Osteoblast (primary cell): Measurements from ENCODE around the gene FAM186B. TPM values are rescaled to one million over a fixed set of nuclear protein-coding genes. Genes with fewer than 3 reads are reported as not detected.

Source experiments
- DNase-seq: peaks from one replicate; pipeline ENCODE4 v3.0.0; 2011; ENCODE audit warnings: low spot score, mixed read lengths; ENCODE audit not compliant: insufficient read length; ENCODE audit errors: missing footprints
- H2AFZ ChIP-seq: 2 replicates; pipeline ENCODE4 v1.6.0; 2011; ENCODE audit warnings: mild to moderate bottlenecking, low read length
- H3K27ac ChIP-seq: 2 replicates; pipeline ENCODE4 v1.5.1; 2011; ENCODE audit warnings: mild to moderate bottlenecking, low read depth, low read length, moderate library complexity
- H3K27me3 ChIP-seq: 2 replicates; pipeline ENCODE4 v1.6.0; 2012; ENCODE audit warnings: mild to moderate bottlenecking, control low read depth, inconsistent platforms, low read length, moderate library complexity; ENCODE audit not compliant: insufficient read depth
- H3K36me3 ChIP-seq: 2 replicates; pipeline ENCODE4 v1.5.1; 2011; ENCODE audit warnings: mild to moderate bottlenecking, low read length, control low read depth, moderate library complexity; ENCODE audit not compliant: insufficient read depth
- H3K4me1 ChIP-seq: 2 replicates; pipeline ENCODE4 v1.5.1; 2011; ENCODE audit warnings: mild to moderate bottlenecking, low read length, control low read depth, moderate library complexity; ENCODE audit not compliant: insufficient read depth
- H3K4me2 ChIP-seq: 2 replicates; pipeline ENCODE4 v1.6.0; 2011; ENCODE audit warnings: mild to moderate bottlenecking, low read length; ENCODE audit not compliant: insufficient read depth
- H3K4me3 ChIP-seq: fragments of 200-600 bp; sonication (generic); 3 replicates; pipeline ENCODE4 v1.5.1; 2012; ENCODE audit warnings: mild to moderate bottlenecking, low read length, inconsistent platforms; ENCODE audit not compliant: insufficient read depth
- H3K79me2 ChIP-seq: 2 replicates; pipeline ENCODE4 v1.6.0; 2012; ENCODE audit warnings: mild to moderate bottlenecking, low read length, control low read depth, inconsistent platforms; ENCODE audit not compliant: insufficient read depth
- H3K9me3 ChIP-seq: 2 replicates; pipeline ENCODE4 v1.5.1; 2011; ENCODE audit warnings: low read depth, low read length, control low read depth
- H4K20me1 ChIP-seq: 2 replicates; pipeline ENCODE4 v1.6.0; 2012; ENCODE audit warnings: mild to moderate bottlenecking, low read length, control low read depth; ENCODE audit not compliant: insufficient read depth
- total RNA-seq: library from RNA; depleted of rRNA; stranded (reverse); fragments of >200 nt; gene quantifications from 2 replicates; pipeline ENCODE4 v1.2.3, GENCODE V29; 2012
- TF ChIP-seq, protein P1 (sequence below): IDR thresholded peaks from 2 replicates; pipeline ENCODE4 v1.5.1; 2011; ENCODE audit warnings: mild to moderate bottlenecking, low read depth, low read length, moderate library complexity; ENCODE audit errors: extremely low read depth

The FAM186B gene
- total RNA-seq, 1 donor: 0.72 TPM

GRCh38 chr12:49547090-49547690 is 58.2 kb downstream of the FAM186B start:
- Histone ChIP-seq H3K4me1 (peaks cover 5% of the 10 kb centered on the region), H3K9me3 (no peaks in the 10 kb centered on the region), H3K79me2 (no peaks in the 10 kb centered on the region), H3K4me2 (no peak overlapping the region), H3K27me3 (peaks cover 56% of the 10 kb centered on the region), H2AFZ (no peak overlapping the region), H4K20me1 (no peaks in the 10 kb centered on the region), H3K27ac (no peak overlapping the region), H3K36me3 (no peaks in the 10 kb centered on the region), H3K4me3 (no peak overlapping the region)
- DNase-seq: peak; percentile 79
- TF ChIP-seq, protein P1, sequence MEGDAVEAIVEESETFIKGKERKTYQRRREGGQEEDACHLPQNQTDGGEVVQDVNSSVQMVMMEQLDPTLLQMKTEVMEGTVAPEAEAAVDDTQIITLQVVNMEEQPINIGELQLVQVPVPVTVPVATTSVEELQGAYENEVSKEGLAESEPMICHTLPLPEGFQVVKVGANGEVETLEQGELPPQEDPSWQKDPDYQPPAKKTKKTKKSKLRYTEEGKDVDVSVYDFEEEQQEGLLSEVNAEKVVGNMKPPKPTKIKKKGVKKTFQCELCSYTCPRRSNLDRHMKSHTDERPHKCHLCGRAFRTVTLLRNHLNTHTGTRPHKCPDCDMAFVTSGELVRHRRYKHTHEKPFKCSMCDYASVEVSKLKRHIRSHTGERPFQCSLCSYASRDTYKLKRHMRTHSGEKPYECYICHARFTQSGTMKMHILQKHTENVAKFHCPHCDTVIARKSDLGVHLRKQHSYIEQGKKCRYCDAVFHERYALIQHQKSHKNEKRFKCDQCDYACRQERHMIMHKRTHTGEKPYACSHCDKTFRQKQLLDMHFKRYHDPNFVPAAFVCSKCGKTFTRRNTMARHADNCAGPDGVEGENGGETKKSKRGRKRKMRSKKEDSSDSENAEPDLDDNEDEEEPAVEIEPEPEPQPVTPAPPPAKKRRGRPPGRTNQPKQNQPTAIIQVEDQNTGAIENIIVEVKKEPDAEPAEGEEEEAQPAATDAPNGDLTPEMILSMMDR: no peak

DNA sequence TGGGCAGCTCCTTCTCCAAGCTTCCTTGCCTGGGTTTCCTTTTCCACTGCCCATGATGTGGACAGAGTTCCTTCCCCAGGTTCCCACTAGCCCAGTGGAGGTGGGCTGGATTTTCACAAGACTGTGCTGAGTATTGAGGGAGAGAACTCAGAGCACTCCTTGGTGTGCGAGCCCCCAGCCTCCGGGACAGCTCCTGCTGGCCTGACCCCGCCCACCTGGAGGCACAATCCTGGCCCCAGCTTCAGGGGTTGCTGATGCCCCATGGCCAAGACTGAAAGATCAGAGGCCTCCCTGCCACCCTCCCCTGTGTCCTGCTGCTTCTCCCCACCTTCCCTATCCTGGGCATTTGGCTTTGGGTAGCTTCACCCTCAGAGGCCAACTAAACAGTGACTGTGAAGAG is 59.0 kb downstream of the FAM186B start:
- no peak overlapping the region for H3K4me3 ChIP-seq
- H3K27me3 ChIP-seq: peaks cover 49% of the 10 kb centered on the region
- no peaks in the 10 kb centered on the region for H4K20me1 ChIP-seq
- H3K27ac ChIP-seq: no peak overlapping the region
- TF ChIP-seq, protein P1: no peak
- no peak overlapping the region for H3K4me2 ChIP-seq
- no peaks in the 10 kb centered on the region for H3K9me3 ChIP-seq
- no peaks in the 10 kb centered on the region for H3K36me3 ChIP-seq
- H2AFZ ChIP-seq: no peak overlapping the region
- H3K79me2 ChIP-seq: no peaks in the 10 kb centered on the region
- peaks cover 5% of the 10 kb centered on the region for H3K4me1 ChIP-seq
- peak; percentile 71 for DNase-seq

- Histone ChIP-seq H3K27me3 (peaks cover 47% of the 10 kb centered on the region), H2AFZ (no peak overlapping the region), H3K27ac (no peak overlapping the region), H3K9me3 (no peaks in the 10 kb centered on the region), H3K36me3 (no peaks in the 10 kb centered on the region), H3K4me2 (no peak overlapping the region), H3K4me3 (no peak overlapping the region), H3K79me2 (no peaks in the 10 kb centered on the region), H4K20me1 (no peaks in the 10 kb centered on the region), H3K4me1 (peaks cover 5% of the 10 kb centered on the region)
- TF ChIP-seq, protein P1: no peak
- DNase-seq: peak; percentile 79
Measured at GRCh38 chr12:49545815-49546214, 59.6 kb downstream of the FAM186B start.

DNA sequence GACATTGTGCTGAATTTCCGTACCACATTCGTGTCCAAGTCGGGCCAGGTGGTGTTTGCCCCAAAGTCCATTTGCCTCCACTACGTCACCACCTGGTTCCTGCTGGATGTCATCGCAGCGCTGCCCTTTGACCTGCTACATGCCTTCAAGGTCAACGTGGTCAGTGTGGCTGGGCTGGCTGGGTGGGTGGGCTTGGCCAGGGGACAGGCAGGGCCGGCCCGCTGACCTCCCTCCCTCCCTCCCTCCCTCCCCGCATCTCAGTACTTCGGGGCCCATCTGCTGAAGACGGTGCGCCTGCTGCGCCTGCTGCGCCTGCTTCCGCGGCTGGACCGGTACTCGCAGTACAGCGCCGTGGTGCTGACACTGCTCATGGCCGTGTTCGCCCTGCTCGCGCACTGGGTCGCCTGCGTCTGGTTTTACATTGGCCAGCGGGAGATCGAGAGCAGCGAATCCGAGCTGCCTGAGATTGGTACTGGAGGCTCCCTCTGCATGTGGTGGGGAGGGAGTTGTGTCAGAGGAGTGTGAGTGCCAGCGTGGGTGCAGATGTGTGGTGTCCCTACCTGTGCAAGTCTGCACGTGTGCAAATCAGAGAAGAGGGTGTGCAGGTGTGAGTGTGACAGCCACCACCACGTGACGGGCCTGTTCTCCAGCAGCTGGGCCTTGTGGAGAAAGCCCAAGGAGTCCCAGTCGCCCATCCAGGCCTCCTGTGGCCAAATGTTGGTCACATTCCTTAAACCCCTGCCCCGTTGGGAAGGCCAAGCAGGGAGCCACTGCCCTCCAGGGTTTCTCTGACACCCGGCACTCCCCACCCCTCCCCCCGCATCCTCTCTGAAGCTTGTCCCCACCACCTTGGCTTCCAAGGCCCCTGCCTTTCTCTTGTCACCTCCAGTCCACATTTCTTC is 61.3 kb downstream of the FAM186B start:
- TF ChIP-seq, protein P1: no peak
- Histone ChIP-seq H3K9me3 (no peaks in the 10 kb centered on the region), H3K4me2 (no peak overlapping the region), H3K27me3 (peaks cover 57% of the 10 kb centered on the region), H3K79me2 (no peaks in the 10 kb centered on the region), H4K20me1 (no peaks in the 10 kb centered on the region), H2AFZ (no peak overlapping the region), H3K36me3 (no peaks in the 10 kb centered on the region), H3K4me3 (no peak overlapping the region), H3K4me1 (peaks cover 5% of the 10 kb centered on the region), H3K27ac (no peak overlapping the region)
- DNase-seq: peak; percentile 88
